ENCODE results near the gene CGNL1. TPM values are rescaled to one million over a fixed set of nuclear protein-coding genes. Genes with fewer than 3 reads are reported as not detected.

The CGNL1 gene
- total RNA-seq, 2 donors from 2014 or later, result not detected

GRCh38 chr15:57541805-57542504 is 165.7 kb downstream of the CGNL1 start:
- Mint-ChIP-seq H3K27me3 (peaks cover 44% of the 10 kb centered on the region), H3K4me3 (no peak overlapping the region), H3K36me3 (ENCODE audit: low read depth) (no peaks in the 10 kb centered on the region), H3K27ac (no peak overlapping the region), H3K4me1 (no peaks in the 10 kb centered on the region)
- H3K9me3 ChIP-seq (ENCODE audit: control insufficient read depth, low read length, poor library complexity, severe bottlenecking), result no peaks in the 10 kb centered on the region
- ATAC-seq (no peak), DNase-seq (no peak)

GRCh38 chr15:57542505-57542817 is 166.2 kb downstream of the CGNL1 start:
- Mint-ChIP-seq H3K27me3 (peaks cover 41% of the 10 kb centered on the region), H3K4me1 (no peaks in the 10 kb centered on the region), H3K36me3 (ENCODE audit: low read depth) (no peaks in the 10 kb centered on the region), H3K4me3 (no peak overlapping the region), H3K27ac (no peak overlapping the region)
- no peak for DNase-seq
- H3K9me3 ChIP-seq (ENCODE audit: control insufficient read depth, low read length, poor library complexity, severe bottlenecking), result no peaks in the 10 kb centered on the region
- no peak for ATAC-seq

- DNase-seq (no peak), ATAC-seq (no peak)
- peaks cover 44% of the 10 kb centered on the region for H3K27me3 Mint-ChIP-seq
- H3K27ac Mint-ChIP-seq, result no peak overlapping the region
- no peak overlapping the region for H3K4me3 Mint-ChIP-seq
- no peaks in the 10 kb centered on the region for H3K4me1 Mint-ChIP-seq
- peaks cover 3% of the 10 kb centered on the region for H3K36me3 Mint-ChIP-seq (ENCODE audit: low read depth)
- no peaks in the 10 kb centered on the region for H3K9me3 ChIP-seq (ENCODE audit: control insufficient read depth, low read length, poor library complexity, severe bottlenecking)
These were observed 168.7 kb downstream of the CGNL1 start for GRCh38 chr15:57544848-57545480.

- Mint-ChIP-seq H3K27ac (no peak overlapping the region), H3K4me1 (no peaks in the 10 kb centered on the region), H3K27me3 (peaks cover 41% of the 10 kb centered on the region), H3K4me3 (no peak overlapping the region), H3K36me3 (ENCODE audit: low read depth) (peaks cover 3% of the 10 kb centered on the region)
- no peak for ATAC-seq
- DNase-seq, result no peak
- H3K9me3 ChIP-seq (ENCODE audit: control insufficient read depth, low read length, poor library complexity, severe bottlenecking), result no peaks in the 10 kb centered on the region
These were observed 169.7 kb downstream of the CGNL1 start for GRCh38 chr15:57545995-57546394.

- no peak for DNase-seq
- Mint-ChIP-seq H3K4me1 (peaks cover 2% of the 10 kb centered on the region), H3K4me3 (no peak overlapping the region), H3K27me3 (peaks cover 48% of the 10 kb centered on the region), H3K36me3 (ENCODE audit: low read depth) (peaks cover 3% of the 10 kb centered on the region), H3K27ac (no peak overlapping the region)
- no peaks in the 10 kb centered on the region for H3K9me3 ChIP-seq (ENCODE audit: control insufficient read depth, low read length, poor library complexity, severe bottlenecking)
- no peak for ATAC-seq
These were observed 171.0 kb downstream of the CGNL1 start for GRCh38 chr15:57547243-57547755.

- Mint-ChIP-seq H3K27me3 (peaks cover 39% of the 10 kb centered on the region), H3K36me3 (ENCODE audit: low read depth) (peaks cover 3% of the 10 kb centered on the region), H3K4me1 (peaks cover 2% of the 10 kb centered on the region), H3K27ac (no peak overlapping the region), H3K4me3 (no peak overlapping the region)
- no peak for ATAC-seq
- no peak for DNase-seq
- no peaks in the 10 kb centered on the region for H3K9me3 ChIP-seq (ENCODE audit: control insufficient read depth, low read length, poor library complexity, severe bottlenecking)
These were observed 172.0 kb downstream of the CGNL1 start for GRCh38 chr15:57548351-57548750.

- Mint-ChIP-seq H3K4me1 (peaks cover 2% of the 10 kb centered on the region), H3K27me3 (peaks cover 38% of the 10 kb centered on the region), H3K36me3 (ENCODE audit: low read depth) (peaks cover 3% of the 10 kb centered on the region), H3K27ac (no peak overlapping the region), H3K4me3 (no peak overlapping the region)
- no peak for DNase-seq
- no peak for ATAC-seq
- no peaks in the 10 kb centered on the region for H3K9me3 ChIP-seq (ENCODE audit: control insufficient read depth, low read length, poor library complexity, severe bottlenecking)
These were observed 172.5 kb downstream of the CGNL1 start for GRCh38 chr15:57548835-57549234.

- ATAC-seq, result no peak
- no peak for DNase-seq
- peaks cover 2% of the 10 kb centered on the region for H3K4me1 Mint-ChIP-seq
- H3K9me3 ChIP-seq (ENCODE audit: control insufficient read depth, low read length, poor library complexity, severe bottlenecking), result no peaks in the 10 kb centered on the region
- H3K4me3 Mint-ChIP-seq, result no peak overlapping the region
- peaks cover 39% of the 10 kb centered on the region for H3K27me3 Mint-ChIP-seq
- H3K36me3 Mint-ChIP-seq (ENCODE audit: low read depth), result peaks cover 3% of the 10 kb centered on the region
- no peak overlapping the region for H3K27ac Mint-ChIP-seq
These were observed 173.6 kb downstream of the CGNL1 start for GRCh38 chr15:57549935-57550334.

- no peaks in the 10 kb centered on the region for H3K9me3 ChIP-seq (ENCODE audit: control insufficient read depth, low read length, poor library complexity, severe bottlenecking)
- no peak overlapping the region for H3K4me3 Mint-ChIP-seq
- peaks cover 46% of the 10 kb centered on the region for H3K27me3 Mint-ChIP-seq
- H3K27ac Mint-ChIP-seq, result no peak overlapping the region
- H3K4me1 Mint-ChIP-seq, result peaks cover 2% of the 10 kb centered on the region
- DNase-seq (no peak), ATAC-seq (no peak)
- peaks cover 3% of the 10 kb centered on the region for H3K36me3 Mint-ChIP-seq (ENCODE audit: low read depth)
These were observed 174.3 kb downstream of the CGNL1 start for GRCh38 chr15:57550640-57551039.

- Mint-ChIP-seq H3K4me3 (no peak overlapping the region), H3K36me3 (ENCODE audit: low read depth) (peaks cover 3% of the 10 kb centered on the region), H3K4me1 (peaks cover 2% of the 10 kb centered on the region), H3K27ac (no peak overlapping the region), H3K27me3 (peaks cover 59% of the 10 kb centered on the region)
- no peak for ATAC-seq
- DNase-seq, result no peak
- H3K9me3 ChIP-seq (ENCODE audit: control insufficient read depth, low read length, poor library complexity, severe bottlenecking), result no peaks in the 10 kb centered on the region
These were observed 175.7 kb downstream of the CGNL1 start for GRCh38 chr15:57551715-57552677.

- Mint-ChIP-seq H3K27me3 (peaks cover 63% of the 10 kb centered on the region), H3K27ac (no peak overlapping the region), H3K4me3 (no peak overlapping the region), H3K4me1 (peaks cover 2% of the 10 kb centered on the region), H3K36me3 (ENCODE audit: low read depth) (peaks cover 3% of the 10 kb centered on the region)
- ATAC-seq, result no peak
- no peaks in the 10 kb centered on the region for H3K9me3 ChIP-seq (ENCODE audit: control insufficient read depth, low read length, poor library complexity, severe bottlenecking)
- no peak for DNase-seq
These were observed 176.5 kb downstream of the CGNL1 start for GRCh38 chr15:57552678-57553334.

GRCh38 chr15:57553526-57553925 is 177.2 kb downstream of the CGNL1 start:
- Mint-ChIP-seq H3K4me3 (no peak overlapping the region), H3K27me3 (peaks cover 55% of the 10 kb centered on the region), H3K4me1 (peaks cover 2% of the 10 kb centered on the region), H3K36me3 (ENCODE audit: low read depth) (peaks cover 2% of the 10 kb centered on the region), H3K27ac (no peak overlapping the region)
- DNase-seq (no peak), ATAC-seq (no peak)
- H3K9me3 ChIP-seq (ENCODE audit: control insufficient read depth, low read length, poor library complexity, severe bottlenecking), result no peaks in the 10 kb centered on the region
